ENCODE data around the gene CCDC150. TPM values are rescaled to one million over a fixed set of nuclear protein-coding genes. Genes with fewer than 3 reads are reported as not detected.

Gene CCDC150
- total RNA-seq, 1 experiment from 2014 or later: 19.0 TPM

GRCh38 chr2:196739031-196739430, 99.5 kb downstream of the CCDC150 start:
- in situ Hi-C loops (cut with HindIII; ENCODE audit: low pct_unique_long_range_greater_than_20kb, low sequenced_read_pairs): no loop called here
- Histone ChIP-seq H3K4me1 (ENCODE audit: control insufficient read depth, insufficient read depth, low read length) (no peaks in the 10 kb centered on the region), H3K27ac (ENCODE audit: low read length) (no peak overlapping the region), H3K4me3 (ENCODE audit: low read depth in 2 of 2, low read length in 2 of 2) (no peak overlapping the region), H3K27me3 (ENCODE audit: control insufficient read depth, insufficient read depth, low read length) (no peaks in the 10 kb centered on the region), H3K36me3 (ENCODE audit: control insufficient read depth, insufficient read depth, low read length) (no peaks in the 10 kb centered on the region), H3K9me3 (ENCODE audit: control insufficient read depth, insufficient read depth, low read depth, low read length) (no peaks in the 10 kb centered on the region)
- BruUV-seq (replicated peaks): no TSS peak
- ChIA-PET CTCF (no interaction called here), POLR2A (no interaction called here)
- ATAC-seq (no peak), DNase-seq (ENCODE audit: low read depth, low spot score) (no peak)
- TF ChIP-seq SIN3A (IDR thresholded peaks at IDR 0.05; ENCODE audit: borderline replicate concordance, insufficient read depth, low read depth, low read length): no peak
- no peak for TF ChIP-seq POLR2AphosphoS5 (IDR thresholded peaks at IDR 0.05; ENCODE audit: low read depth, low read length)
- intact Hi-C loops (cut with micrococcal nuclease; ENCODE audit: unreplicated experiment): no loop called here

GRCh38 chr2:196742216-196742615, 102.7 kb downstream of the CCDC150 start:
- no TSS peak for BruUV-seq (replicated peaks)
- no peak for ATAC-seq
- DNase-seq (ENCODE audit: low read depth, low spot score): no peak
- H3K4me3 ChIP-seq (ENCODE audit: low read depth in 2 of 2, low read length in 2 of 2): no peak overlapping the region
- POLR2A ChIA-PET: no interaction called here
- no peaks in the 10 kb centered on the region for H3K4me1 ChIP-seq (ENCODE audit: control insufficient read depth, insufficient read depth, low read length)
- in situ Hi-C loops (cut with HindIII; ENCODE audit: low pct_unique_long_range_greater_than_20kb, low sequenced_read_pairs): no loop called here
- H3K27ac ChIP-seq (ENCODE audit: low read length): no peak overlapping the region
- no peaks in the 10 kb centered on the region for H3K27me3 ChIP-seq (ENCODE audit: control insufficient read depth, insufficient read depth, low read length)
- TF ChIP-seq TCF7L2 (IDR thresholded peaks at IDR 0.05; ENCODE audit: low read depth, low read length) (no peak), POLR2AphosphoS5 (IDR thresholded peaks at IDR 0.05; ENCODE audit: low read depth, low read length) (no peak), SIN3A (IDR thresholded peaks at IDR 0.05; ENCODE audit: borderline replicate concordance, insufficient read depth, low read depth, low read length) (no peak), REST (IDR thresholded peaks at IDR 0.05; ENCODE audit: insufficient read depth in 1 of 2, low read depth in 2 of 2, low read length in 1 of 2) (no peak)
- TF ChIP-seq, protein P1, sequence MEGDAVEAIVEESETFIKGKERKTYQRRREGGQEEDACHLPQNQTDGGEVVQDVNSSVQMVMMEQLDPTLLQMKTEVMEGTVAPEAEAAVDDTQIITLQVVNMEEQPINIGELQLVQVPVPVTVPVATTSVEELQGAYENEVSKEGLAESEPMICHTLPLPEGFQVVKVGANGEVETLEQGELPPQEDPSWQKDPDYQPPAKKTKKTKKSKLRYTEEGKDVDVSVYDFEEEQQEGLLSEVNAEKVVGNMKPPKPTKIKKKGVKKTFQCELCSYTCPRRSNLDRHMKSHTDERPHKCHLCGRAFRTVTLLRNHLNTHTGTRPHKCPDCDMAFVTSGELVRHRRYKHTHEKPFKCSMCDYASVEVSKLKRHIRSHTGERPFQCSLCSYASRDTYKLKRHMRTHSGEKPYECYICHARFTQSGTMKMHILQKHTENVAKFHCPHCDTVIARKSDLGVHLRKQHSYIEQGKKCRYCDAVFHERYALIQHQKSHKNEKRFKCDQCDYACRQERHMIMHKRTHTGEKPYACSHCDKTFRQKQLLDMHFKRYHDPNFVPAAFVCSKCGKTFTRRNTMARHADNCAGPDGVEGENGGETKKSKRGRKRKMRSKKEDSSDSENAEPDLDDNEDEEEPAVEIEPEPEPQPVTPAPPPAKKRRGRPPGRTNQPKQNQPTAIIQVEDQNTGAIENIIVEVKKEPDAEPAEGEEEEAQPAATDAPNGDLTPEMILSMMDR (IDR thresholded peaks at IDR 0.05): no peak
- intact Hi-C loops (cut with micrococcal nuclease; ENCODE audit: unreplicated experiment): no loop called here
- CTCF ChIA-PET: no interaction called here
- no peaks in the 10 kb centered on the region for H3K9me3 ChIP-seq (ENCODE audit: control insufficient read depth, insufficient read depth, low read depth, low read length)
- no peaks in the 10 kb centered on the region for H3K36me3 ChIP-seq (ENCODE audit: control insufficient read depth, insufficient read depth, low read length)

GRCh38 chr2:196742685-196743084, 103.2 kb downstream of the CCDC150 start:
- Histone ChIP-seq H3K4me1 (ENCODE audit: control insufficient read depth, insufficient read depth, low read length) (no peaks in the 10 kb centered on the region), H3K9me3 (ENCODE audit: control insufficient read depth, insufficient read depth, low read depth, low read length) (no peaks in the 10 kb centered on the region), H3K27me3 (ENCODE audit: control insufficient read depth, insufficient read depth, low read length) (no peaks in the 10 kb centered on the region), H3K36me3 (ENCODE audit: control insufficient read depth, insufficient read depth, low read length) (no peaks in the 10 kb centered on the region), H3K4me3 (ENCODE audit: low read depth in 2 of 2, low read length in 2 of 2) (no peak overlapping the region), H3K27ac (ENCODE audit: low read length) (no peak overlapping the region)
- no TSS peak for BruUV-seq (replicated peaks)
- TF ChIP-seq, protein P1 (IDR thresholded peaks at IDR 0.05): no peak
- TF ChIP-seq REST (IDR thresholded peaks at IDR 0.05; ENCODE audit: insufficient read depth in 1 of 2, low read depth in 2 of 2, low read length in 1 of 2) (no peak), TCF7L2 (IDR thresholded peaks at IDR 0.05; ENCODE audit: low read depth, low read length) (no peak), SIN3A (IDR thresholded peaks at IDR 0.05; ENCODE audit: borderline replicate concordance, insufficient read depth, low read depth, low read length) (no peak), POLR2AphosphoS5 (IDR thresholded peaks at IDR 0.05; ENCODE audit: low read depth, low read length) (no peak)
- intact Hi-C loops (cut with micrococcal nuclease; ENCODE audit: unreplicated experiment) (no loop called here), in situ Hi-C loops (cut with HindIII; ENCODE audit: low pct_unique_long_range_greater_than_20kb, low sequenced_read_pairs) (no loop called here)
- ChIA-PET POLR2A (no interaction called here), CTCF (no interaction called here)
- no peak for DNase-seq (ENCODE audit: low read depth, low spot score)
- ATAC-seq: no peak

Measured in Panc1 (cell line).